ENCODE data around the gene ABCD3.

DNA sequence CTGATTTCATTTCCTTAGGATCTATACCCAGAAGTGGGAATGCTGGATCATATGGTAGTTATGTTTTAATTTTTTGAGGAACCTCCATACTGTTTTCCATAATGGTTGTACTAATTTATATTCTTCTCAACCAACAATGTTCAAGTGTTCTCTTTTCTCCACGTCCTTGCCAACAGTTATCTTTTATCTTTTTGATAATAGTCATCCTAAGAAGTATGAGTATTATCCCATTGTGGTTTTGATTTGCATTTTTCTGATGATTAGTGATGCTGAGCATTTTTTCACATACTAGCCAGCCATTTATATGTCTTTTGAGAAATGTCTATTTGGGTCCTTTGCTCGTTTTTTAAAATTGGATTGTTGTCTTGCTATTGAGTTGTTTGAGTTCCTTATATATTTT is 38.5 kb downstream of the ABCD3 start:
- TF ChIP-seq, protein P1, sequence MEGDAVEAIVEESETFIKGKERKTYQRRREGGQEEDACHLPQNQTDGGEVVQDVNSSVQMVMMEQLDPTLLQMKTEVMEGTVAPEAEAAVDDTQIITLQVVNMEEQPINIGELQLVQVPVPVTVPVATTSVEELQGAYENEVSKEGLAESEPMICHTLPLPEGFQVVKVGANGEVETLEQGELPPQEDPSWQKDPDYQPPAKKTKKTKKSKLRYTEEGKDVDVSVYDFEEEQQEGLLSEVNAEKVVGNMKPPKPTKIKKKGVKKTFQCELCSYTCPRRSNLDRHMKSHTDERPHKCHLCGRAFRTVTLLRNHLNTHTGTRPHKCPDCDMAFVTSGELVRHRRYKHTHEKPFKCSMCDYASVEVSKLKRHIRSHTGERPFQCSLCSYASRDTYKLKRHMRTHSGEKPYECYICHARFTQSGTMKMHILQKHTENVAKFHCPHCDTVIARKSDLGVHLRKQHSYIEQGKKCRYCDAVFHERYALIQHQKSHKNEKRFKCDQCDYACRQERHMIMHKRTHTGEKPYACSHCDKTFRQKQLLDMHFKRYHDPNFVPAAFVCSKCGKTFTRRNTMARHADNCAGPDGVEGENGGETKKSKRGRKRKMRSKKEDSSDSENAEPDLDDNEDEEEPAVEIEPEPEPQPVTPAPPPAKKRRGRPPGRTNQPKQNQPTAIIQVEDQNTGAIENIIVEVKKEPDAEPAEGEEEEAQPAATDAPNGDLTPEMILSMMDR (IDR thresholded peaks at IDR 0.05; ENCODE audit: low read length) = no peak
- no peak for TF ChIP-seq EZH2phosphoT487 (IDR thresholded peaks at IDR 0.05; ENCODE audit: low read length)

Data from MM.1S (cell line).